GM12878 (cell line): ENCODE results near the gene MAST2.

ENCODE experiments used
- JUND ChIP-seq: IDR thresholded peaks from 2 replicates; pipeline ENCODE4 v1.6.1; 2012; ENCODE audit warnings: low read depth, mild to moderate bottlenecking, low read length, improper control_type of control experiment, moderate library complexity
- TF ChIP-seq, protein P1 (sequence below), 3 experiments: IDR thresholded peaks in 2 of 3; conservative IDR thresholded peaks in 1 of 3; 2 replicates each; pipeline ENCODE4 v1.5.1; 2011; ENCODE audit warnings: low read depth in 3 of 3, low read length in 3 of 3, mild to moderate bottlenecking in 3 of 3, control low read depth in 2 of 3, moderate library complexity in 2 of 3, inconsistent platforms in 1 of 3, mixed read lengths in 1 of 3; ENCODE audit not compliant: control insufficient read depth in 2 of 3, insufficient read depth in 1 of 3; ENCODE audit errors: extremely low read depth in 1 of 3

DNA sequence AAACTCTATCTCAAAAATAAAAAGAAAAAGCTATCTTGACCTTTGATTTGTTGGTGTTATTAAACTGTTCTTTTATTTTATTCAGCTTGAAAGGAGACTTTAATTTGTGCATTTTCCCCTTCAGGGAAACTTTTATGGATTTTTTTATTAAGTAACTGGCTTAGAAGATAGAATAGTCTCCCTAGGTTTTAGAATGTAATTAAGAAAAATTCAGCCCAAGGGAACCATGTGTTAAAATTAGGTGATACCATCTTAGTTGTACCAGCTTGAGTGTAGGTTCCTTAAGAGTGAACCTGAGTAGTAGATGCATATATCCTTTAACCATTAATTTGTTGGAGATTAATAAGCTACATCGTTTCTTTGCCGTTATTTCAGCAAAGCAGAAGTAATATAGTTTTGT is 11.4 kb downstream of the MAST2 start:
- TF ChIP-seq, protein P1, sequence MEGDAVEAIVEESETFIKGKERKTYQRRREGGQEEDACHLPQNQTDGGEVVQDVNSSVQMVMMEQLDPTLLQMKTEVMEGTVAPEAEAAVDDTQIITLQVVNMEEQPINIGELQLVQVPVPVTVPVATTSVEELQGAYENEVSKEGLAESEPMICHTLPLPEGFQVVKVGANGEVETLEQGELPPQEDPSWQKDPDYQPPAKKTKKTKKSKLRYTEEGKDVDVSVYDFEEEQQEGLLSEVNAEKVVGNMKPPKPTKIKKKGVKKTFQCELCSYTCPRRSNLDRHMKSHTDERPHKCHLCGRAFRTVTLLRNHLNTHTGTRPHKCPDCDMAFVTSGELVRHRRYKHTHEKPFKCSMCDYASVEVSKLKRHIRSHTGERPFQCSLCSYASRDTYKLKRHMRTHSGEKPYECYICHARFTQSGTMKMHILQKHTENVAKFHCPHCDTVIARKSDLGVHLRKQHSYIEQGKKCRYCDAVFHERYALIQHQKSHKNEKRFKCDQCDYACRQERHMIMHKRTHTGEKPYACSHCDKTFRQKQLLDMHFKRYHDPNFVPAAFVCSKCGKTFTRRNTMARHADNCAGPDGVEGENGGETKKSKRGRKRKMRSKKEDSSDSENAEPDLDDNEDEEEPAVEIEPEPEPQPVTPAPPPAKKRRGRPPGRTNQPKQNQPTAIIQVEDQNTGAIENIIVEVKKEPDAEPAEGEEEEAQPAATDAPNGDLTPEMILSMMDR (IDR thresholded peaks at IDR 0.05 in 2 of 3, conservative IDR thresholded peaks at IDR 0.05 in 1 of 3; ENCODE audit: control insufficient read depth in 2 of 3, extremely low read depth in 1 of 3, insufficient read depth in 1 of 3, low read depth in 3 of 3, low read length in 3 of 3): no peak
- TF ChIP-seq JUND: no peak
